PFSK-1 (cell line): ENCODE measurements around the gene GFPT2.

Experiments
- POLR2AphosphoS5 ChIP-seq: IDR thresholded peaks from 2 replicates; pipeline ENCODE4 v1.6.1; 2012; ENCODE audit warnings: low read depth, mild to moderate bottlenecking, control low read depth, low read length, moderate library complexity
- SIN3A ChIP-seq: IDR thresholded peaks from 2 replicates; pipeline ENCODE4 v1.6.1; 2012; ENCODE audit warnings: mild to moderate bottlenecking, low read length, moderate library complexity, borderline replicate concordance; ENCODE audit not compliant: insufficient read depth
- TF ChIP-seq, protein P1 (sequence below), 2 experiments: IDR thresholded peaks; 2 replicates each; pipeline versions ENCODE4 v1.6.1 to v1.8.0; 2011 to 2012; ENCODE audit warnings: low read depth in 2 of 2, low read length in 2 of 2, control low read depth in 1 of 2, inconsistent platforms in 1 of 2, mild to moderate bottlenecking in 1 of 2, moderate library complexity in 1 of 2; ENCODE audit not compliant: insufficient read depth in 1 of 2

DNA sequence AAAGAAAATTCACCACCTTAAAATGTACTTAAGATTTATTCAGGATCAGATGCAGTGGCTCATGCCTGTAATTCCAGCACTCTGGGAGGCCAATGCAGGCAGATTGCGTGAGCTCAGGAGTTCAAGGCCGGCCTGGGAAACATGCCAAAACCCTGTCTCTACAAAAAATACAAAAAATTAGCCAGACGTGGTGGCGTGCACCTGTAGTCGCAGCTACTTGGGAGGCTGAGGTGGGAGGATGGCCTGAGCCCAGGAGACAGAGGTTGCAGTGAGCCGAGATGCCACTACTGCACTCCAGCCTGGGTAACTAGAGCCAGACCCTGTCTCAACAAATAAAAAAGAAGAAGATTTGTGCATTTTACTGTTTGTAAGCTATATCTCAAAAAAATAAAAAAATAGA is 34.7 kb upstream of the GFPT2 start:
- TF ChIP-seq POLR2AphosphoS5 (no peak), SIN3A (no peak)
- TF ChIP-seq, protein P1, sequence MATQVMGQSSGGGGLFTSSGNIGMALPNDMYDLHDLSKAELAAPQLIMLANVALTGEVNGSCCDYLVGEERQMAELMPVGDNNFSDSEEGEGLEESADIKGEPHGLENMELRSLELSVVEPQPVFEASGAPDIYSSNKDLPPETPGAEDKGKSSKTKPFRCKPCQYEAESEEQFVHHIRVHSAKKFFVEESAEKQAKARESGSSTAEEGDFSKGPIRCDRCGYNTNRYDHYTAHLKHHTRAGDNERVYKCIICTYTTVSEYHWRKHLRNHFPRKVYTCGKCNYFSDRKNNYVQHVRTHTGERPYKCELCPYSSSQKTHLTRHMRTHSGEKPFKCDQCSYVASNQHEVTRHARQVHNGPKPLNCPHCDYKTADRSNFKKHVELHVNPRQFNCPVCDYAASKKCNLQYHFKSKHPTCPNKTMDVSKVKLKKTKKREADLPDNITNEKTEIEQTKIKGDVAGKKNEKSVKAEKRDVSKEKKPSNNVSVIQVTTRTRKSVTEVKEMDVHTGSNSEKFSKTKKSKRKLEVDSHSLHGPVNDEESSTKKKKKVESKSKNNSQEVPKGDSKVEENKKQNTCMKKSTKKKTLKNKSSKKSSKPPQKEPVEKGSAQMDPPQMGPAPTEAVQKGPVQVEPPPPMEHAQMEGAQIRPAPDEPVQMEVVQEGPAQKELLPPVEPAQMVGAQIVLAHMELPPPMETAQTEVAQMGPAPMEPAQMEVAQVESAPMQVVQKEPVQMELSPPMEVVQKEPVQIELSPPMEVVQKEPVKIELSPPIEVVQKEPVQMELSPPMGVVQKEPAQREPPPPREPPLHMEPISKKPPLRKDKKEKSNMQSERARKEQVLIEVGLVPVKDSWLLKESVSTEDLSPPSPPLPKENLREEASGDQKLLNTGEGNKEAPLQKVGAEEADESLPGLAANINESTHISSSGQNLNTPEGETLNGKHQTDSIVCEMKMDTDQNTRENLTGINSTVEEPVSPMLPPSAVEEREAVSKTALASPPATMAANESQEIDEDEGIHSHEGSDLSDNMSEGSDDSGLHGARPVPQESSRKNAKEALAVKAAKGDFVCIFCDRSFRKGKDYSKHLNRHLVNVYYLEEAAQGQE (IDR thresholded peaks at IDR 0.05; ENCODE audit: insufficient read depth in 1 of 2, low read depth in 2 of 2, low read length in 2 of 2) = no peak
